NCI-H128 (cell line): ENCODE data around the gene BCL2A1.
"Not testable (repeated sequence)": the region's sequence is repeated elsewhere in the genome, so short reads cannot be mapped to it uniquely, and the experiment has no call there.

Experiments used
- DNase-seq: peaks from one replicate; lab custom pipeline; 2025; ENCODE audit not compliant: unreplicated experiment; lab: John Stamatoyannopoulos, UW

The BCL2A1 gene

GRCh38 chr15:79960502-79961212 lies 10.3 kb downstream of the BCL2A1 start:
- no peak for DNase-seq

GRCh38 chr15:79957741-79958140 lies 13.3 kb downstream of the BCL2A1 start:
- DNase-seq: no peak

- no peak for DNase-seq
Observed at GRCh38 chr15:79956354-79956939, 14.5 kb downstream of the BCL2A1 start.

GRCh38 chr15:79954661-79955060 lies 16.3 kb downstream of the BCL2A1 start:
- no peak for DNase-seq

- no peak for DNase-seq
Observed at GRCh38 chr15:79953951-79954444, 17.0 kb downstream of the BCL2A1 start.

- no peak for DNase-seq
Observed at GRCh38 chr15:79952329-79952728, 18.7 kb downstream of the BCL2A1 start.

GRCh38 chr15:79950247-79950646 lies 20.7 kb downstream of the BCL2A1 start:
- no peak for DNase-seq

- DNase-seq: no peak
Observed at GRCh38 chr15:79948761-79949160, 22.2 kb downstream of the BCL2A1 start.

- no peak for DNase-seq
Observed at GRCh38 chr15:79948095-79948695, 22.8 kb downstream of the BCL2A1 start.

- DNase-seq: no peak
Observed at GRCh38 chr15:79947009-79947408, 24.0 kb downstream of the BCL2A1 start.

GRCh38 chr15:79944622-79945021 lies 26.4 kb downstream of the BCL2A1 start:
- DNase-seq: no peak

- DNase-seq: no peak
Observed at GRCh38 chr15:79943820-79944219, 27.2 kb downstream of the BCL2A1 start.

GRCh38 chr15:79942741-79943481 lies 28.1 kb downstream of the BCL2A1 start:
- DNase-seq: no peak

GRCh38 chr15:79939399-79939798 lies 31.6 kb downstream of the BCL2A1 start:
- DNase-seq: no peak

GRCh38 chr15:79938143-79938542 lies 32.9 kb downstream of the BCL2A1 start:
- no peak for DNase-seq

GRCh38 chr15:79935556-79936201 lies 35.3 kb downstream of the BCL2A1 start:
- not testable (repeated sequence) for DNase-seq

- DNase-seq: no peak
Observed at GRCh38 chr15:79933231-79933630, 37.8 kb downstream of the BCL2A1 start.

GRCh38 chr15:79932447-79932846 lies 38.5 kb downstream of the BCL2A1 start:
- no peak for DNase-seq

GRCh38 chr15:79930516-79930915 lies 40.5 kb downstream of the BCL2A1 start:
- DNase-seq: no peak

- DNase-seq: no peak
Observed at GRCh38 chr15:79929412-79929811, 41.6 kb downstream of the BCL2A1 start.

GRCh38 chr15:79926116-79926515 lies 44.9 kb downstream of the BCL2A1 start:
- DNase-seq: not testable (repeated sequence)
